IMR-90 (cell line): ENCODE results near the gene KLF2. TPM values are rescaled to one million over a fixed set of nuclear protein-coding genes. Genes with fewer than 3 reads are reported as not detected.

Experiments used
- ATAC-seq: fragments of 200-7000 bp; cut with Tn5 transposase; 2 replicates; pipeline ENCODE4 v1.9.1; 2020; ENCODE audit warnings: low read depth, mild to moderate bottlenecking, moderate library complexity
- BruUV-seq: library from RNA; stranded (reverse); fragments of 400-500 nt; replicated peaks from 2 replicates; lab custom pipeline; 2021; lab: Mats Ljungman, UMichigan
- CTCF ChIA-PET: fragments of 300-600 bp; formaldehyde crosslinking; extraction: SDS; loops from one replicate; lab custom pipeline; 2021; ENCODE audit warnings: antibody characterized with exemption; lab: Yijun Ruan, JAX
- POLR2A ChIA-PET: fragments of 300-600 bp; sonication (Branson Sonifier 250); formaldehyde crosslinking; loops from one replicate; lab custom pipeline; 2022; ENCODE audit warnings: antibody characterized with exemption; ENCODE audit not compliant: unreplicated experiment; lab: Charles Lee
- DNase-seq: peaks from one replicate; pipeline ENCODE4 v3.0.0; 2013
- H2AFZ ChIP-seq: replicated peaks from 2 replicates; pipeline ENCODE3; 2013; ENCODE audit warnings: low read length, mild to moderate bottlenecking; ENCODE audit not compliant: poor library complexity
- H2AK5ac ChIP-seq: 2 replicates; pipeline ENCODE4 v1.6.1; 2013; ENCODE audit warnings: low read depth, low read length, inconsistent platforms
- H2AK9ac ChIP-seq: replicated peaks from 2 replicates; pipeline ENCODE3; 2013; ENCODE audit warnings: mild to moderate bottlenecking, low read depth, low read length, moderate library complexity; ENCODE audit not compliant: poor library complexity
- H2BK120ac ChIP-seq: 2 replicates; pipeline ENCODE4 v1.6.1; 2013; ENCODE audit warnings: low read depth, low read length, inconsistent platforms
- H2BK15ac ChIP-seq: 3 replicates; pipeline ENCODE4 v1.6.1; 2013; ENCODE audit warnings: low read depth, low read length, inconsistent platforms
- H2BK20ac ChIP-seq: 2 replicates; pipeline ENCODE4 v1.6.1; 2013; ENCODE audit warnings: low read depth, mild to moderate bottlenecking, inconsistent platforms, low read length, moderate library complexity
- H2BK5ac ChIP-seq: 2 replicates; pipeline ENCODE4 v1.6.1; 2013; ENCODE audit warnings: mild to moderate bottlenecking, low read depth, low read length, inconsistent platforms; ENCODE audit not compliant: poor library complexity, severe bottlenecking
- H3K14ac ChIP-seq: replicated peaks from 2 replicates; pipeline ENCODE4 v1.6.1; 2013; ENCODE audit warnings: low read depth, low read length, inconsistent platforms
- H3K18ac ChIP-seq: 2 replicates; pipeline ENCODE4 v1.6.1; 2013; ENCODE audit warnings: low read depth, low read length, control low read depth
- H3K23ac ChIP-seq: 2 replicates; pipeline ENCODE4 v1.6.1; 2013; ENCODE audit warnings: low read depth, low read length, inconsistent platforms
- H3K27ac ChIP-seq: 2 replicates; pipeline ENCODE4 v1.5.1; 2013; ENCODE audit warnings: mild to moderate bottlenecking, control low read depth, low read length; ENCODE audit not compliant: insufficient read depth
- H3K27me3 ChIP-seq: 2 replicates; pipeline ENCODE4 v1.6.1; 2013; ENCODE audit warnings: low read length; ENCODE audit not compliant: control insufficient read depth, insufficient read depth
- H3K36me3 ChIP-seq: 2 replicates; pipeline ENCODE4 v1.6.1; 2013; ENCODE audit warnings: low read length, mixed read lengths; ENCODE audit not compliant: control insufficient read depth, insufficient read depth
- H3K4ac ChIP-seq: 2 replicates; pipeline ENCODE4 v1.6.1; 2013; ENCODE audit warnings: low read depth, low read length, inconsistent platforms
- H3K4me1 ChIP-seq: 2 replicates; pipeline ENCODE4 v1.6.1; 2013; ENCODE audit warnings: low read length, mixed read lengths; ENCODE audit not compliant: control insufficient read depth, insufficient read depth
- H3K4me2 ChIP-seq: 2 replicates; pipeline ENCODE4 v1.6.1; 2013; ENCODE audit warnings: low read depth, mild to moderate bottlenecking, control low read depth, low read length, moderate library complexity
- H3K4me3 ChIP-seq: 2 replicates; pipeline ENCODE4 v1.5.1; 2013; ENCODE audit warnings: low read depth, mild to moderate bottlenecking, control low read depth, low read length, moderate library complexity; ENCODE audit not compliant: insufficient read depth
- H3K56ac ChIP-seq: 2 replicates; pipeline ENCODE4 v1.6.1; 2013; ENCODE audit warnings: low read length, inconsistent platforms; ENCODE audit not compliant: insufficient read depth; ENCODE audit errors: extremely low read depth
- H3K79me1 ChIP-seq, 2 experiments: 2 replicates each; pipeline ENCODE4 v1.6.1; 2013; ENCODE audit warnings: low read length in 2 of 2, inconsistent platforms in 1 of 2, low read depth in 1 of 2
- H3K9ac ChIP-seq: 2 replicates; pipeline ENCODE4 v1.6.1; 2013; ENCODE audit warnings: low read depth, low read length, control low read depth
- H3K9me1 ChIP-seq: 2 replicates; pipeline ENCODE4 v1.6.1; 2013; ENCODE audit warnings: low read length, inconsistent platforms; ENCODE audit not compliant: insufficient read depth
- H3K9me3 ChIP-seq: 2 replicates; pipeline ENCODE4 v1.6.1; 2013; ENCODE audit warnings: low read length; ENCODE audit not compliant: control insufficient read depth, insufficient read depth
- H4K20me1 ChIP-seq: 2 replicates; pipeline ENCODE4 v1.6.1; 2013; ENCODE audit warnings: low read length, inconsistent platforms; ENCODE audit not compliant: insufficient read depth
- H4K5ac ChIP-seq: 2 replicates; pipeline ENCODE4 v1.6.1; 2013; ENCODE audit warnings: mild to moderate bottlenecking, low read depth, low read length, control low read depth
- H4K8ac ChIP-seq, 2 experiments: 2 replicates each; pipeline ENCODE4 v1.6.1; 2013; ENCODE audit warnings: low read depth in 2 of 2, low read length in 2 of 2, control low read depth in 1 of 2, inconsistent platforms in 1 of 2
- H4K91ac ChIP-seq: 2 replicates; pipeline ENCODE4 v1.6.1; 2013; ENCODE audit warnings: low read depth, low read length, inconsistent platforms; ENCODE audit not compliant: insufficient read depth
- CTCF ChIP-seq: conservative IDR thresholded peaks from 2 replicates; pipeline ENCODE4 v1.5.1; 2012; ENCODE audit warnings: mild to moderate bottlenecking, low read depth, low read length, improper control_type of control experiment
- FOS ChIP-seq: fragments of 150-350 bp; IDR thresholded peaks from 2 replicates; pipeline ENCODE4 v1.6.1; 2016; ENCODE audit warnings: low read depth, low read length
- RCOR1 ChIP-seq: IDR thresholded peaks from 2 replicates; pipeline ENCODE4 v1.6.1; 2012; ENCODE audit warnings: mild to moderate bottlenecking, low read length, improper control_type of control experiment; ENCODE audit not compliant: insufficient replicate concordance
- WGBS, 2 experiments: methylation state at CpG; one replicate each; pipeline versions ENCODE4 v1.1.5 to v1.1.7; 2013; ENCODE audit warnings: missing lambda C conversion rate in 2 of 2; ENCODE audit not compliant: insufficient read length in 1 of 2; ENCODE audit errors: extremely low coverage in 2 of 2; 5-methylcytosine and 5-hydroxymethylcytosine counted together
- dilution Hi-C: fragments of 300-500 bp; cut with HindIII; formaldehyde crosslinking; loops from one replicate; pipeline ENCODE4 v1.14.3; 2018; ENCODE audit warnings: low sequenced_read_pairs; ENCODE audit not compliant: unreplicated experiment
- in situ Hi-C: fragments of 300-500 bp; cut with MboI; formaldehyde crosslinking; loops from 3 replicates; pipeline ENCODE4 v1.14.3; 2019; ENCODE audit warnings: low sequenced_read_pairs, inconsistent platforms, mixed read lengths
- intact Hi-C: fragments of 100-400 bp; cut with micrococcal nuclease; formaldehyde crosslinking; loops from 2 replicates; pipeline ENCODE4 v1.10.0; 2022
- polyA plus RNA-seq, 3 experiments: library from polyadenylated mRNA; depleted of rRNA; stranded (reverse); fragments of >200 nt; gene quantifications; 2 replicates each; pipeline ENCODE4 v1.2.3, GENCODE V29; 2012; ENCODE audit warnings: low replicate concordance in 1 of 3
- total RNA-seq: library from RNA; depleted of rRNA; stranded (reverse); fragments of >200 nt; gene quantifications from 2 replicates; pipeline ENCODE4 v1.2.3, GENCODE V29; 2012

The KLF2 gene
- total and polyA plus RNA-seq, 2 of the 4 experiments (the other 2 are of a cell fraction): 1.1 to 34.4 TPM

GRCh38 chr19:16327501-16327900 lies 2.9 kb downstream of the KLF2 start:
- Histone ChIP-seq H3K27me3 (no peaks in the 10 kb centered on the region), H3K4me1 (peaks cover 19% of the 10 kb centered on the region), H3K23ac (0 out of 2 replicates have a peak overlapping the region, but pooled peaks have one; percentile 1), H4K91ac (no peak overlapping the region), H3K9ac (no peak overlapping the region), H3K36me3 (peaks cover 12% of the 10 kb centered on the region), H3K4ac (no peak overlapping the region), H3K4me3 (no peak overlapping the region), H2BK5ac (no peak overlapping the region), H2BK15ac (no peak overlapping the region), H4K5ac (no peak overlapping the region), H3K56ac (no peak overlapping the region), H2AK9ac (no peak overlapping the region), H3K27ac (no peak overlapping the region), H4K20me1 (peaks cover 42% of the 10 kb centered on the region), H3K4me2 (no peak overlapping the region), H3K79me1 (peaks cover 2 to 35% of the 10 kb centered on the region in 2 experiments; a peak in 3 of 4 replicates), H2BK20ac (no peak overlapping the region), H3K14ac (no peak overlapping the region), H2AFZ (no peak overlapping the region), H4K8ac (no peak overlapping the region), H3K9me3 (no peaks in the 10 kb centered on the region), H3K18ac (no peak overlapping the region), H2AK5ac (no peak overlapping the region), H2BK120ac (no peak overlapping the region), H3K9me1 (peaks cover 3% of the 10 kb centered on the region; the same call in 1 of the 2 replicates)
- no peak for TF ChIP-seq RCOR1
- no peak for TF ChIP-seq FOS
- TF ChIP-seq CTCF: no peak
- CTCF ChIA-PET: interaction anchor here (1.3 to 1.4 kb wide), 2 partner anchors 12 to 80 kb away, joined by 3 read pairs; no protein-coding TSS in a partner anchor
- intact Hi-C loops (no loop called here), dilution Hi-C loops (no loop called here), in situ Hi-C loops (no loop called here)
- no peak for DNase-seq
- POLR2A ChIA-PET: interaction anchor here (0.5 kb wide), 1 partner anchor 305 kb away, joined by 12 read pairs; no protein-coding TSS in a partner anchor
- WGBS, 2 experiments: no CpG with 5 or more reads among the region's 6 CpGs
- no peak for ATAC-seq
- BruUV-seq: no TSS peak
